Fibroblast of lung (primary cell): ENCODE results near the gene PXDN. TPM values are rescaled to one million over a fixed set of nuclear protein-coding genes. Genes with fewer than 3 reads are reported as not detected.
"Not testable (repeated sequence)": the region's sequence is repeated elsewhere in the genome, so short reads cannot be mapped to it uniquely, and the experiment has no call there.

ENCODE experiments used
- DNase-seq, 2 donors: peaks; one replicate each; pipeline versions ENCODE4 v3.0.0 to v3.0.0-alpha.2; 2010; ENCODE audit warnings: low read depth in 2 of 2
- H2AFZ ChIP-seq: 2 replicates; pipeline ENCODE4 v1.5.1; 2012; ENCODE audit warnings: low read length, control low read depth, inconsistent platforms
- H3K27ac ChIP-seq: 2 replicates; pipeline ENCODE4 v1.5.1; 2011; ENCODE audit warnings: low read length, control low read depth; ENCODE audit not compliant: insufficient read depth
- H3K27me3 ChIP-seq: 2 replicates; pipeline ENCODE4 v1.5.1; 2011; ENCODE audit warnings: mild to moderate bottlenecking, low read length; ENCODE audit not compliant: control insufficient read depth, insufficient read depth
- H3K36me3 ChIP-seq: 2 replicates; pipeline ENCODE4 v1.5.1; 2011; ENCODE audit warnings: low read length; ENCODE audit not compliant: control insufficient read depth, insufficient read depth
- H3K4me1 ChIP-seq: 2 replicates; pipeline ENCODE4 v1.5.1; 2011; ENCODE audit warnings: low read length; ENCODE audit not compliant: control insufficient read depth, insufficient read depth; ENCODE audit errors: extremely low read depth
- H3K4me2 ChIP-seq: 2 replicates; pipeline ENCODE4 v1.5.1; 2011; ENCODE audit warnings: low read length, control low read depth; ENCODE audit not compliant: insufficient read depth; ENCODE audit errors: extremely low read depth
- H3K4me3 ChIP-seq, 4 experiments: fragments of 200-600 bp in 1 of 4; sonication (generic) in 1 of 4; replicated peaks in 1 of 4; 2 replicates each; pipeline ENCODE4 v1.5.1; 2011 to 2016; ENCODE audit warnings: low read length in 4 of 4, low read depth in 3 of 4, mild to moderate bottlenecking in 3 of 4, control low read depth in 2 of 4, inconsistent platforms in 1 of 4, mixed read lengths in 1 of 4; ENCODE audit not compliant: insufficient read depth in 1 of 4; ENCODE audit errors: control extremely low read depth in 1 of 4
- H3K79me2 ChIP-seq: 2 replicates; pipeline ENCODE4 v1.5.1; 2012; ENCODE audit warnings: mild to moderate bottlenecking, low read length, inconsistent platforms; ENCODE audit not compliant: control insufficient read depth, insufficient read depth
- H3K9ac ChIP-seq: 2 replicates; pipeline ENCODE4 v1.5.1; 2011; ENCODE audit warnings: mild to moderate bottlenecking, low read length, control low read depth; ENCODE audit not compliant: insufficient read depth
- H3K9me3 ChIP-seq: 2 replicates; pipeline ENCODE4 v1.5.1; 2012; ENCODE audit warnings: low read depth, low read length; ENCODE audit not compliant: control insufficient read depth, insufficient read depth
- H4K20me1 ChIP-seq: 2 replicates; pipeline ENCODE4 v1.5.1; 2011; ENCODE audit warnings: low read length; ENCODE audit not compliant: control insufficient read depth, insufficient read depth; ENCODE audit errors: extremely low read depth
- EZH2 ChIP-seq: IDR thresholded peaks from 2 replicates; pipeline ENCODE4 v1.5.1; 2012; ENCODE audit warnings: low read length, control low read depth, mild to moderate bottlenecking; ENCODE audit errors: missing control alignments
- polyA plus RNA-seq, 2 donors: library from polyadenylated mRNA; depleted of rRNA in 1 of 2; stranded (reverse) in 1 of 2; unstranded in 1 of 2; fragments of >200 nt; gene quantifications; 2 replicates each; pipeline ENCODE4 v1.2.1, GENCODE V29; 2011 to 2012; ENCODE audit warnings: missing spikeins in 1 of 2
- total RNA-seq: library from RNA; depleted of rRNA; stranded (reverse); fragments of >200 nt; gene quantifications from 2 replicates; pipeline ENCODE4 v1.2.1, GENCODE V29; 2014
- TF ChIP-seq, protein P1 (sequence below), 2 donors: IDR thresholded peaks in 1 of 2; conservative IDR thresholded peaks in 1 of 2; 1 replicate in 1 of 2; 2 replicates in 1 of 2; pipeline ENCODE4 v1.5.1; 2011 to 2012; ENCODE audit warnings: low read length in 2 of 2, control low read depth in 1 of 2, inconsistent platforms in 1 of 2, low read depth in 1 of 2, mild to moderate bottlenecking in 1 of 2

PXDN gene
- total and polyA plus RNA-seq, 2 donors (not counting 1 experiment from before 2014, with no cell fraction given) = 153 to 298 TPM

DNA sequence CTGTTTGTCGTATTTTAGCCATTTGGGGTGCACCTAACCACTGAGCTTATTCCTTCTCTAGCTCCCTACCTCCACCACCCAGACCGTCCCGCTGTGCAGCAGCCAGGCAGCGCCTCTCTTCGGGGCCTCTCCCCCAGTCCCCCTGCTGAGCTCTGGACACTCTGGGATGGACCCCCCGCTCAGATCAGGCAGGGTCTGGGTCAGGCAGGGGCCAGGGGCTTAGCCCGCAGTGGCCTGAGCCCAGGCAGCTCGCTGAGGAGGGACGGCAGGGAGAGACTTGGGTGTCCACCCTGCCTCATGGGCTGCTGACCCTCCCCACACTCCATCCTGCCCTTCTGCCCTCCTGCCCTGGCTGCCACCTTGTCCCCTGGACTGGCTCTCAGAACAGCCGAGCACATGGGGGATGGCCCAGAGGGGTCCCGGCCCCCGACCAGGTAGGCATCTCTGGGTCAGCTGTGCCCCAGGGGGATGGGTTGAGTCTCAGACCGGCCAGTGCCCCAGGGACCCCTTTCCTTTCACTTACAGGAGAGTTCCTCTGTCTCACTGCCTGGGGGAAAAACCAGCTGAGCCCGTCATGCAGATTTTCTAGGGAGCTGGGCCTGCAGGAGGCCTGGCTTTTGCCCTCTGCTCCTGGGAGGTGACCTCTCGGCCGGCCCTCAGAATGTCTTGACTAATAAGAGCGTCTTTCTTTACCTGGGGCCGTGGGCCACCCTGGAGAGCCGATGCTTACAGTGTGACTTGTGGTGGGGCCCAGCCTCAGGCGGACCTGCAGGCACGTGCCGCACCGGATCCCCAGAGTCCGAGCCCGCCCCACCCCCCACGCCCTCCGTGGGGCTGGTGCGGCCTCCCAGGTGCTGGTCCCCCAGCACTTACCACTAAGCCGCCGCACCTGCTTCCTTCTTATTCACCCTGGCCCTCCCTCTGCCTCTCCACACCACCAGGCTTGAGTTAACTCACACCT is 22.8 kb upstream of the PXDN start:
- H3K36me3 ChIP-seq = no peaks in the 10 kb centered on the region

DNA sequence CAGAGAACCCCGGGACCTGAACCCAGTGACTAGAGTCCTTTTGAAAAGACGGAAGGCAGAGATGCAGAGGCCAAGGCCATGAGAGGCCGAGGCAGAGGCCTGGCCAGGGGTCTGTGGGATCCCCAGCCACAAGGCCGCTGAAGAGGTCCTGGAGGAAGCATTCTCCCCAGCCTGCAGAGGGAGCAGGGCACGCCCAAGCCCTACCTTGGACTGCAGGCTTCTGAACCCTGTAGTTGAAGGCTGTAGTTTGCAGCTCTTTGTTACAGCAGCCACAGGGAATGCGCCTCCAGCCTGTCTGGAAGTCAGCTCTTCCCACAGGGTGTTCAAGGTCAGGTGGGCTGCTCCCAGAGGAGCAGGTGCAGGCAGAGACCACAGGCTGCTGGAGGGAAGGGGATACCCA is 22.1 kb upstream of the PXDN start:
- Histone ChIP-seq H3K9me3 (no peaks in the 10 kb centered on the region), H3K27ac (no peak overlapping the region), H4K20me1 (no peaks in the 10 kb centered on the region), H2AFZ (no peak overlapping the region), H3K79me2 (no peaks in the 10 kb centered on the region), H3K4me1 (no peaks in the 10 kb centered on the region), H3K27me3 (peaks cover 3% of the 10 kb centered on the region), H3K4me3 (no peak overlapping the region), H3K9ac (no peak overlapping the region), H3K36me3 (no peaks in the 10 kb centered on the region), H3K4me2 (no peak overlapping the region)
- no peak for DNase-seq
- TF ChIP-seq, protein P1, sequence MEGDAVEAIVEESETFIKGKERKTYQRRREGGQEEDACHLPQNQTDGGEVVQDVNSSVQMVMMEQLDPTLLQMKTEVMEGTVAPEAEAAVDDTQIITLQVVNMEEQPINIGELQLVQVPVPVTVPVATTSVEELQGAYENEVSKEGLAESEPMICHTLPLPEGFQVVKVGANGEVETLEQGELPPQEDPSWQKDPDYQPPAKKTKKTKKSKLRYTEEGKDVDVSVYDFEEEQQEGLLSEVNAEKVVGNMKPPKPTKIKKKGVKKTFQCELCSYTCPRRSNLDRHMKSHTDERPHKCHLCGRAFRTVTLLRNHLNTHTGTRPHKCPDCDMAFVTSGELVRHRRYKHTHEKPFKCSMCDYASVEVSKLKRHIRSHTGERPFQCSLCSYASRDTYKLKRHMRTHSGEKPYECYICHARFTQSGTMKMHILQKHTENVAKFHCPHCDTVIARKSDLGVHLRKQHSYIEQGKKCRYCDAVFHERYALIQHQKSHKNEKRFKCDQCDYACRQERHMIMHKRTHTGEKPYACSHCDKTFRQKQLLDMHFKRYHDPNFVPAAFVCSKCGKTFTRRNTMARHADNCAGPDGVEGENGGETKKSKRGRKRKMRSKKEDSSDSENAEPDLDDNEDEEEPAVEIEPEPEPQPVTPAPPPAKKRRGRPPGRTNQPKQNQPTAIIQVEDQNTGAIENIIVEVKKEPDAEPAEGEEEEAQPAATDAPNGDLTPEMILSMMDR (conservative IDR thresholded peaks at IDR 0.05 in 1 of 2, IDR thresholded peaks at IDR 0.05 in 1 of 2; ENCODE audit: low read depth in 1 of 2, low read length in 2 of 2) = no peak
- no peak for TF ChIP-seq EZH2

More for the DNA sequence above, 22.8 kb upstream of the PXDN start:
- no peak for DNase-seq
- no peak overlapping the region for H3K27ac ChIP-seq
- no peaks in the 10 kb centered on the region for H4K20me1 ChIP-seq
- peaks cover 3% of the 10 kb centered on the region for H3K27me3 ChIP-seq
- H3K9ac ChIP-seq = no peak overlapping the region
- TF ChIP-seq, protein P1 (conservative IDR thresholded peaks at IDR 0.05 in 1 of 2, IDR thresholded peaks at IDR 0.05 in 1 of 2; ENCODE audit: low read depth in 1 of 2, low read length in 2 of 2) = no peak
- TF ChIP-seq EZH2 = no peak
- no peaks in the 10 kb centered on the region for H3K4me1 ChIP-seq
- H2AFZ ChIP-seq = no peak overlapping the region
- no peaks in the 10 kb centered on the region for H3K79me2 ChIP-seq
- no peaks in the 10 kb centered on the region for H3K9me3 ChIP-seq
- no peak overlapping the region for H3K4me3 ChIP-seq
- no peak overlapping the region for H3K4me2 ChIP-seq

DNA sequence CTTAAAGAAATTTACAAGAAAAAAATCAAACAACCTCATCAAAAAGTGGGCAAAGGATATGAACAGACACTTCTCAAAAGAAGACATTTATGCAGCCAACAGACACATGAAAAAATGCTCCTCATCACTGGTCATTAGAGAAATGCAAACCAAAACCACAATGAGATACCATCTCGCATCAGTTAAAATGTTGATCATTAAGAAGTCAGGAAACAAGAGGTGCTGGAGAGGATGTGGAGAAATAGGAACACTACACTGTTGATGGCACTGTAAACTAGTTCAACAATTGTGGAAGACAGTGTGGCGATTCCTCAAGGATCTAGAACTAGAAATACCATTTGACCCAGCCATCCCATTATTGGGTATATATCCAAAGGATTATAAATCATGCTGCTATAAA is 20.9 kb upstream of the PXDN start:
- H3K79me2 ChIP-seq, H3K9me3 ChIP-seq, H2AFZ ChIP-seq, H3K27ac ChIP-seq, H4K20me1 ChIP-seq, H3K4me1 ChIP-seq, H3K27me3 ChIP-seq, H3K4me3 ChIP-seq, H3K9ac ChIP-seq, H3K4me2 ChIP-seq, H3K36me3 ChIP-seq, DNase-seq: not testable (repeated sequence)
